ENCODE measurements around the gene HEATR1. TPM values are rescaled to one million over a fixed set of nuclear protein-coding genes. Genes with fewer than 3 reads are reported as not detected.
"Not testable (repeated sequence)": the region's sequence is repeated elsewhere in the genome, so short reads cannot be mapped to it uniquely, and the experiment has no call there.

Gene HEATR1
- total RNA-seq, 1 experiment from 2014 or later: 27.6 TPM

DNA sequence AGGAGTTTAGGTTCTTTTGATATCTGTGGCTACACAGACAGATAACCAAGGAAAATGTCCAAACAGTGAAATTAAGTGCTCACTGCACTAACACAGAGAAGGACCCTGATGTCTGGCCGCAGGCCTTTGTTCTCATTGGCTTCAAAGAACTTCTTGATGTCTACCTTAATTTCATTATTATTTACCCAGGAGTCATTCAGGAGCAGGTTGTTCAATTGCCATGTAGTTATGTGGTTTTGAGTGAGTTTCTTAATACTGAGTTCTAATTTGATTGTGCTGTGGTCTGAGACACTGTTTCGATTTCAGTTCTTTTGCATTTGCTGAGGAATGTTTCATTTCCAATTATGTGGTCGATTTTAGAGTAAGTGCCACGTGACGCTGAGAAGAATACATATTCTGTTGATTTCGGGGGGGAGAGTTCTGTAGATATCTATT, 95.7 kb downstream of the HEATR1 start:
- no peak for TF ChIP-seq EZH2phosphoT487 (IDR thresholded peaks at IDR 0.05; ENCODE audit: borderline replicate concordance, low read length)
- TF ChIP-seq, protein P1, sequence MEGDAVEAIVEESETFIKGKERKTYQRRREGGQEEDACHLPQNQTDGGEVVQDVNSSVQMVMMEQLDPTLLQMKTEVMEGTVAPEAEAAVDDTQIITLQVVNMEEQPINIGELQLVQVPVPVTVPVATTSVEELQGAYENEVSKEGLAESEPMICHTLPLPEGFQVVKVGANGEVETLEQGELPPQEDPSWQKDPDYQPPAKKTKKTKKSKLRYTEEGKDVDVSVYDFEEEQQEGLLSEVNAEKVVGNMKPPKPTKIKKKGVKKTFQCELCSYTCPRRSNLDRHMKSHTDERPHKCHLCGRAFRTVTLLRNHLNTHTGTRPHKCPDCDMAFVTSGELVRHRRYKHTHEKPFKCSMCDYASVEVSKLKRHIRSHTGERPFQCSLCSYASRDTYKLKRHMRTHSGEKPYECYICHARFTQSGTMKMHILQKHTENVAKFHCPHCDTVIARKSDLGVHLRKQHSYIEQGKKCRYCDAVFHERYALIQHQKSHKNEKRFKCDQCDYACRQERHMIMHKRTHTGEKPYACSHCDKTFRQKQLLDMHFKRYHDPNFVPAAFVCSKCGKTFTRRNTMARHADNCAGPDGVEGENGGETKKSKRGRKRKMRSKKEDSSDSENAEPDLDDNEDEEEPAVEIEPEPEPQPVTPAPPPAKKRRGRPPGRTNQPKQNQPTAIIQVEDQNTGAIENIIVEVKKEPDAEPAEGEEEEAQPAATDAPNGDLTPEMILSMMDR (conservative IDR thresholded peaks at IDR 0.05; ENCODE audit: low read depth, low read length): no peak
- no peak for TF ChIP-seq EZH2 (IDR thresholded peaks at IDR 0.05; ENCODE audit: low read length, unreplicated experiment)
- no peak overlapping the region for H3K27ac ChIP-seq (ENCODE audit: low read length)

GRCh38 chr1:236507022-236507700, 97.2 kb downstream of the HEATR1 start:
- no peaks in the 10 kb centered on the region for H3K9me3 ChIP-seq (ENCODE audit: low read length)
- DNase-seq (no peak), ATAC-seq (no peak)
- no peaks in the 10 kb centered on the region for H3K9me2 ChIP-seq (replicated peaks; ENCODE audit: low read length)
- ChIA-PET CTCF (no interaction called here), POLR2A (ENCODE audit: unreplicated experiment) (no interaction called here)
- H3K4me1 ChIP-seq (ENCODE audit: insufficient read depth, low read length): peaks cover 13% of the 10 kb centered on the region
- no peaks in the 10 kb centered on the region for H3K27me3 ChIP-seq (ENCODE audit: low read length)
- no TSS peak for BruUV-seq (replicated peaks)
- no peak overlapping the region for H3K4me2 ChIP-seq (ENCODE audit: low read length)
- no peaks in the 10 kb centered on the region for H3F3A ChIP-seq (ENCODE audit: low read length, unreplicated experiment)
- H3K36me3 ChIP-seq (ENCODE audit: low read depth, low read length): no peaks in the 10 kb centered on the region
- intact Hi-C loops (cut with micrococcal nuclease): no loop called here
- TF ChIP-seq EZH2phosphoT487 (IDR thresholded peaks at IDR 0.05; ENCODE audit: borderline replicate concordance, low read length) (no peak), EZH2 (IDR thresholded peaks at IDR 0.05; ENCODE audit: low read length, unreplicated experiment) (no peak)
- TF ChIP-seq, protein P1 (conservative IDR thresholded peaks at IDR 0.05; ENCODE audit: low read depth, low read length): no peak
- no peak overlapping the region for H3K27ac ChIP-seq (ENCODE audit: low read length)
- no peaks in the 10 kb centered on the region for H4K20me1 ChIP-seq (ENCODE audit: low read length)
- no peak overlapping the region for H3K9ac ChIP-seq (ENCODE audit: low read length)
- H3K79me2 ChIP-seq (ENCODE audit: low read length): no peaks in the 10 kb centered on the region
- H3K4me3 ChIP-seq (ENCODE audit: low read length): no peak overlapping the region
- H2AFZ ChIP-seq (ENCODE audit: low read length): no peak overlapping the region

More for the DNA sequence above, 95.7 kb downstream of the HEATR1 start:
- Histone ChIP-seq H3K4me3 (ENCODE audit: low read length) (no peak overlapping the region), H3K36me3 (ENCODE audit: low read depth, low read length) (no peaks in the 10 kb centered on the region), H3F3A (ENCODE audit: low read length, unreplicated experiment) (no peaks in the 10 kb centered on the region), H3K27me3 (ENCODE audit: low read length) (no peaks in the 10 kb centered on the region), H2AFZ (ENCODE audit: low read length) (no peak overlapping the region), H3K9me2 (replicated peaks; ENCODE audit: low read length) (no peaks in the 10 kb centered on the region), H3K9me3 (ENCODE audit: low read length) (no peaks in the 10 kb centered on the region), H3K4me1 (ENCODE audit: insufficient read depth, low read length) (peaks cover under 1% of the 10 kb centered on the region; the same call in 1 of the 2 replicates), H4K20me1 (ENCODE audit: low read length) (no peaks in the 10 kb centered on the region), H3K9ac (ENCODE audit: low read length) (no peak overlapping the region), H3K79me2 (ENCODE audit: low read length) (no peaks in the 10 kb centered on the region), H3K4me2 (ENCODE audit: low read length) (no peak overlapping the region)
- BruUV-seq (replicated peaks): no TSS peak
- CTCF ChIA-PET: no interaction called here
- no peak for DNase-seq
- ATAC-seq: no peak
- POLR2A ChIA-PET (ENCODE audit: unreplicated experiment): no interaction called here
- intact Hi-C loops (cut with micrococcal nuclease): no loop called here

- POLR2A ChIA-PET (ENCODE audit: unreplicated experiment); CTCF ChIA-PET: not testable (repeated sequence)
Measured at GRCh38 chr1:236504338-236504737, 100.0 kb downstream of the HEATR1 start.

More at GRCh38 chr1:236504338-236504737, 100.0 kb downstream of the HEATR1 start:
- H3K9ac ChIP-seq (ENCODE audit: low read length); H3K79me2 ChIP-seq (ENCODE audit: low read length); ATAC-seq; H3K9me2 ChIP-seq (replicated peaks; ENCODE audit: low read length); H3K27ac ChIP-seq (ENCODE audit: low read length); H3F3A ChIP-seq (ENCODE audit: low read length, unreplicated experiment); H2AFZ ChIP-seq (ENCODE audit: low read length); H3K4me2 ChIP-seq (ENCODE audit: low read length); DNase-seq; H3K36me3 ChIP-seq (ENCODE audit: low read depth, low read length); intact Hi-C loops (cut with micrococcal nuclease); H3K27me3 ChIP-seq (ENCODE audit: low read length); H4K20me1 ChIP-seq (ENCODE audit: low read length); H3K9me3 ChIP-seq (ENCODE audit: low read length); BruUV-seq (replicated peaks); H3K4me3 ChIP-seq (ENCODE audit: low read length): not testable (repeated sequence)
- H3K4me1 ChIP-seq (ENCODE audit: insufficient read depth, low read length): peaks cover 15% of the 10 kb centered on the region

Measured in PC-3 (cell line).